GM21367 (cell line): ENCODE data around the gene ANKLE2.
"Not testable (repeated sequence)": the region's sequence is repeated elsewhere in the genome, so short reads cannot be mapped to it uniquely, and the experiment has no call there.

Experiments
- ATAC-seq: cut with Tn5 transposase; IDR thresholded peaks from one replicate; pipeline ENCODE4 v1.9.1; 2021; ENCODE audit not compliant: unreplicated experiment

ANKLE2 gene

GRCh38 chr12:132720606-132721345 lies 40.9 kb downstream of the ANKLE2 start:
- ATAC-seq, result no peak

DNA sequence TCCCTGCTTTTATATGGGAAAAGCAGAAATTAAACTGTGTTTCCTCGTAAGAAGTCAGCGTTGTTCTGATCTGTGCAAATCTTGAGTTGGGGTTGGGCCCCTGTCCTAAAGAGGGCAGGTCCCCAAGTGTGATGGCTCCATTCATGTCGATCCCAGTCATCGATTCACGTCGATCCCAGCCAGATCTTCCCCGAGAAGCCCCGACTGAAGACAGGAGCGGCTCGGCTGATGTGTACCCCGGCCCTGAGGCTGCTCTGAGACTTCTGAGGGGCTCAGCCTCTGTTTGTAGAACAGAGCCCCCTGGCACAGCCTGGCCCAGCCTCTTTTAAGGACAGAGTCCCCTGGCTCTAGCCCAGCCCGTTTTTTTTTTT lies 41.7 kb downstream of the ANKLE2 start:
- ATAC-seq, result no peak

GRCh38 chr12:132719141-132719953 lies 42.3 kb downstream of the ANKLE2 start:
- ATAC-seq, result no peak

DNA sequence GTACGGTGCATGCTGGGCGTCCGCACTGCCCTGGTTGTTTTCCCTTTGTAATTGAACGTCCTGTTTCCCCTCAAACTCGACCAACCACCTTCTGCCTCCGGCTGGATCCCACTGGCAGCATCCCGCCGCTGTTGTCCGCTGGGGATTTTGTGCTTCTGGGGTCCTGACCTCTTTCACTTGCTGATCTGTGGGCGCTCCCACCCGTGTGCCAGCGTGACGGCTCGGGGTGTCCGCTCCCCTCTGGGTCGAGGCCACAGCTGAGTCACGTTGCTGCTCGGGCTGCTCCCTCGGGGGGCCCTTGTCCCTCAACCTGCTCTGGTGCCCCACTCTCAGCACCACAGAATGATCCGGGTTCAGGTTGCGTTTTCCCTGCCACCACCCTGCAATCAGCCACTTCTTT lies 43.0 kb downstream of the ANKLE2 start:
- ATAC-seq, result no peak

- ATAC-seq, result no peak
Measured at GRCh38 chr12:132717531-132718387, 43.9 kb downstream of the ANKLE2 start.

DNA sequence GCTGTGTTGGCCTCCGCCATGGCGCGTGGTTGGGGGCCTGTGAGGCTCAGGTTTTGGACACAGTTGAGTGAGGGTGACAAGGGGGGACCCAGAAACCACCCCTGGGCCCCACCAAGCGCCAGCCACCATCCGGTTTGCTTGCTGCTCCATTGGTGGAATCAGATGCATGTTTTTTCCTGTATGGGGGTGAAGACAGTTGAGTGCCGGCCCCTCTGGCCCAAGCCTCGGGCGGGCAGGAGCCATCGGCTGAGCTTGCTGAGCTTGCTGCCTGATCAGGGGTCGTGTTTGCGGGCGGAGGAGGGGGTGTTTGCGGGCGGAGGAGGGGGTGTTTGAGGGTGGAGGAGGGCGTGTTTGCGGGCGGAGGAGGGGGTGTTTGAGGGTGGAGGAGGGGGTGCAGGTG lies 44.6 kb downstream of the ANKLE2 start:
- ATAC-seq, result no peak

- ATAC-seq, result no peak
Measured at GRCh38 chr12:132716356-132716755, 45.3 kb downstream of the ANKLE2 start.

DNA sequence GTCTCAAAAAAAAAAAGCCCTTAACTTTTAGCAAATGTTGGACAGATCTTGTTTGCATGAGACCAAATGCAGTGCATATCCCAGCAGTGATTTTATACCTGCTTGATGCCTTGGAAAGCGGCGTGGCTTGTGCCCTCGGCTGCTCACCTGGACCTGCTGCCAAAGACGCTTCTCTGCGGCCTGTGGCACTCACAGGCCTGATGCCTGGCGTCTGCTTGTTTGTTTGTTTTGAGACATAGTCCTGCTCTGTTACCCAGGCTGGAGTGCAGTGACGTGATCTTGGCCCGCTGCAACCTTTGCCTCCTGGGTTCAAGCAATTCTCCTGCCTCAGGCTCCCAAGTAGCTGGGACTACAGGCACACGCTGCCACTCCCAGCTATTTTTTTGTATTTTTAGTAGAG lies 45.8 kb downstream of the ANKLE2 start:
- ATAC-seq, result no peak

GRCh38 chr12:132713123-132713522 lies 48.5 kb downstream of the ANKLE2 start:
- ATAC-seq, result no peak

DNA sequence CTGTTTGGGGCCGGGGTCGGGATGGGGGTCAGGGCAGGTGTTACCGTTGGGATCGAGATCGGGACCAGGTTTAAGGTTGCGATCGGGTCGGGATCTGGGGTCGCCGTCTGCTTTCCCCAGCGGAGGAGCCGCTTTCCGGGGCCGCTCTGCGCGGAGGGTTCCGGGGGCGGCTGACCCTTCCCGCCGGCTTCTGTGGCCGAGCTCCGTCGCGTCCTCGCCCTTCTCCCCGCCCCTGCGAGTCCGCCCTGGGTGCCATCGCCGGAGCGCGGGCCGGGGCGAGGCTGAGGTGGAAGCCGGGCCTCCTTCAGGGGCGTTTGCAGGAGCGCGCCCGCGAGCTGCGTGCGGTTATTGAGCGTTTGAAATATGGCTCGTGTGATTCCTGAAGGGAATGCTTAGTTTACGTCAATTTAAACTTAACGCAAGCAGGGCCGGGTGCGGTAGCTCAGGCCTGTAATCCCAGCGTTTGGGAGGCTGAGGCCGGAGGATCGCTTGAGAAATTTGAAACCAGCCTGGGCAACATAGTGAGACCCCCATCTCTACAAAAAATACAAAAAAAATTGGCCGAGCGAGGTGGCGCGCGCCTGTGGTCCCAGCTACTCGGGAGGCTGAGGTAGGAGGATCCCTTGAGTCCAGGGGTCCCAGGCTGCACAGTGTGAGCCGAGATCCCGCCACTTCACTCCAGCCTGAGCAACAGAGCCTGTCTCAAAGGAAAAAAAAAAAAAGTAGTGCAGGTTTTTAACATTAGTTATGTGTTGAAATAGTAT lies 50.4 kb downstream of the ANKLE2 start:
- ATAC-seq, result peak; percentile 7

- ATAC-seq, result peak; percentile 83
Measured at GRCh38 chr12:132710405-132711079, 51.1 kb downstream of the ANKLE2 start, which contains the start of gene PGAM5. Gene PGAM5 (plus strand): TSS chr12:132710842. CDS start chr12:132710877, 35 bp downstream.

DNA sequence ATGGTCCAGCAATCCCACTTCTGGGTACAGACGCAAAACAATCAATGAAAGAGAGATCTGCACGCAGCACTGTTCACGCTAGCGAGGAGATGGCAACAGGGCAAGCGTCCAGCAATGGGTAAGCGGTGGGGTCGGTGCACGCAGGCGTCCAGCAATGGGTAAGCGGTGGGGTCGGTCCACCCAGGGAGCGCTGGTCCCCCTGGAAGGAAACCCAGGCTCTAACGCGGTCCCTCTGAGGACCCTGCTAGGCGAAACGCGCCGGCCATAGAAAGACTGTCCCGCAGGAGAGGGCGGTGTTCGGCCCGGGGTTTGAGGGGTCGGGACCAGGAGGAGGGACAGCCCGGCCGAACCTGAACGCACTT lies 51.6 kb downstream of the ANKLE2 start:
- ATAC-seq, result peak; percentile 28

- ATAC-seq, result no peak
Measured at GRCh38 chr12:132708150-132708549, 53.5 kb downstream of the ANKLE2 start.

GRCh38 chr12:132707241-132707640 lies 54.4 kb downstream of the ANKLE2 start:
- no peak for ATAC-seq

DNA sequence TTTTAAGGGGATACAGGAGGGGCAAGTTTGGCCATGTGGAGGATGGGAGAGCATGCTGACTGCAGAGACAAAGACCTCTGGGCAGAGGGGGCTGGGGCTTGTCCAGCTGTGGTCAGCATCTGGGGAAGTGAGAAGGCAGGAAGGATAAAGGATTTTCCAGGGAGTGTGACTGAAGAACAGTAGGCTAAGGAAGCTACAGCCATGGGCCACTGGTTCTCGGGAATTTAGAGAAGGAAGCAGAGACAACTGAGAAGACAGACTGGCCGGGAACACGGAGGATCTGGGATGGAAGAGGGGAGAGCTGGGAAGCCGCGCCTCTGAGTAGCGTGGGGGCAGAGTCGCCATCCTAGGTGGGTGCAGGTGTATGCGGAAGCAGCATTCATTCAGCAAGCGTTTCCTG lies 58.0 kb downstream of the ANKLE2 start:
- no peak for ATAC-seq

- ATAC-seq, result no peak
Measured at GRCh38 chr12:132702640-132703039, 59.0 kb downstream of the ANKLE2 start.

GRCh38 chr12:132700212-132700822 lies 61.3 kb downstream of the ANKLE2 start:
- no peak for ATAC-seq

DNA sequence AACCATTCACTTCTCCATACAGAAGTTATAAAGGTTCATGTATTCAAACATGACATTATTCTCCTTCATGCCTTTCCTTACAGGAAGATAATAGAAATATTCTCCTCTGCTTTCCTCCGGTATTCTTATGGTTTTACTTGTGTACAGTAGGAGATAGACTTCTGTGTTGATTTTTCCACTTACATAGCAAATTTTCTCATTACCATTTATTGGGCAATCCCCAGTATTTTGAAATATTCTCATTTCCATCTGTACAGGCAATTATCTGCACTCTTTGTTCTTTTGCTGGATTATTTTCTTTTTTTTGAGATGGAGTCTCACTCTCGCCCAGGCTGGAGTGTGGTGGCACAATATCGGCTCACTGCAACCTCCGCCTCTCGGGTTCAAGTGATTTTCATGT lies 63.3 kb downstream of the ANKLE2 start:
- no peak for ATAC-seq

DNA sequence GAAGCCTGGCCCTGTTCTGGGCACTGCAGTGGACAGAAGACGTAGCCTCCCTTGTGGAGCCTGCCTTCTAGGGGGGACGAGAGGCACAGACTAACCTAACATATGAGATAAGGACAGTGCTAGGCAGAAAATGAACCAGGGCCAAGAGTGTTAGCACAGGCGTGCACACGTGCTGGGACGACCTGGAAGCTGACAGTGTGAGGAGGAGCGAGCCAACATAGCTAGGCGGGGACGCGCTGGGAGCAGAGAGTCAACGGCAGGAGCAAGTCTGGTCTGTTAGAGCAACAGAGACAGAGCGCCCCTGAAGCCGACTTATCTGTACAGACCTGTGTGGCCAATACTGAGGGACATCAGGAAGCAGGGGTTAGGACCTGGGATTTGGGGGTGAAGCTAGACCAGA lies 66.2 kb downstream of the ANKLE2 start:
- no peak for ATAC-seq

DNA sequence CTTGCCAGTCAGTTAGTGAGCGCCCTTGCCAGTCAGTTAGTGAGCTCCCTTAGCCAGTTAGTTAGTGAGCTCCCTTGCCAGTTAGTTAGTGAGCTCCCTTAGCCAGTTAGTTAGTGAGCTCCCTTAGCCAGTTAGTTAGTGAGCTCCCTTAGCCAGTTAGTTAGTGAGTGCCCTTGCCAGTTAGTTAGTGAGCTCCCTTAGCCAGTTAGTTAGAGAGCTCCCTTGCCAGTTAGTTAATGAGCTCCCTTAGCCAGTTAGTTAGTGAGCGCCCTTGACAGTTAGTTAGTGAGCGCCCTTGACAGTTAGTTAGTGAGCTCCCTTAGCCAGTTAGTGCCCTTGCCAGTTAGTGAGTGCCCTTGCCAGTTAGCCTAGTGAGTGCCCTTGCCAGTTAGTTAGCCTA lies 66.7 kb downstream of the ANKLE2 start:
- not testable (repeated sequence) for ATAC-seq
